Neural cell (in vitro differentiated cells): ENCODE data around the gene GPR78. TPM values are rescaled to one million over a fixed set of nuclear protein-coding genes. Genes with fewer than 3 reads are reported as not detected.

Experiments
- H2AFZ ChIP-seq: fragments of 200-600, 300-800 bp; sonication (generic), shearing (Covaris generic); 2 replicates; pipeline ENCODE4 v1.6.0; 2014; ENCODE audit warnings: low read depth, mild to moderate bottlenecking, antibody characterized with exemption, low read length, moderate library complexity
- H3F3A ChIP-seq: fragments of 200-600 bp; shearing (Covaris generic); 2 replicates; pipeline ENCODE4 v1.6.1; 2016; ENCODE audit warnings: mild to moderate bottlenecking, moderate library complexity, mixed read lengths, antibody characterized with exemption, low read length; ENCODE audit not compliant: insufficient read depth, poor library complexity, severe bottlenecking
- H3K27ac ChIP-seq: fragments of 200-600, 300-800 bp; sonication (generic), shearing (Covaris generic); 2 replicates; pipeline ENCODE4 v1.5.1; 2014; ENCODE audit warnings: mild to moderate bottlenecking, low read length, moderate library complexity
- H3K27me3 ChIP-seq: fragments of 300-800, 200-600 bp; sonication (generic), shearing (Covaris generic); 2 replicates; pipeline ENCODE4 v1.6.0; 2014; ENCODE audit warnings: mild to moderate bottlenecking, low read depth, low read length, moderate library complexity; ENCODE audit not compliant: insufficient read depth
- H3K36me3 ChIP-seq: fragments of 300-800, 200-600 bp; sonication (generic), shearing (Covaris generic); 2 replicates; pipeline ENCODE4 v1.5.1; 2014; ENCODE audit warnings: mild to moderate bottlenecking, antibody characterized with exemption, low read length, moderate library complexity; ENCODE audit not compliant: insufficient read depth
- H3K4me2 ChIP-seq: fragments of 300-800, 200-600 bp; sonication (generic), shearing (Covaris generic); 2 replicates; pipeline ENCODE4 v1.6.0; 2014; ENCODE audit warnings: mild to moderate bottlenecking, low read length
- H3K4me3 ChIP-seq: fragments of 300-800, 200-600 bp; sonication (generic), shearing (Covaris generic); 2 replicates; pipeline ENCODE4 v1.5.1; 2014; ENCODE audit warnings: mild to moderate bottlenecking, low read length, moderate library complexity
- H3K79me2 ChIP-seq: fragments of 200-600 bp; shearing (Covaris generic); replicated peaks from 2 replicates; pipeline ENCODE4 v1.6.0; 2014; ENCODE audit warnings: mild to moderate bottlenecking, low read length, moderate library complexity; ENCODE audit not compliant: insufficient read depth
- H3K9ac ChIP-seq: fragments of 300-800, 200-600 bp; sonication (generic), shearing (Covaris generic); 2 replicates; pipeline ENCODE4 v1.6.1; 2016; ENCODE audit warnings: mild to moderate bottlenecking, low read length, mixed read lengths
- H3K9me2 ChIP-seq: fragments of 200-600 bp; shearing (Covaris generic); 2 replicates; pipeline ENCODE4 v1.6.1; 2016; ENCODE audit warnings: mild to moderate bottlenecking, low read length, mixed read lengths; ENCODE audit not compliant: insufficient read depth
- H3K9me3 ChIP-seq: fragments of 200-600, 300-800 bp; sonication (generic), shearing (Covaris generic); 2 replicates; pipeline ENCODE4 v1.6.1; 2016; ENCODE audit warnings: mild to moderate bottlenecking, mixed run types, low read length, moderate library complexity, mixed read lengths
- H4K20me1 ChIP-seq: fragments of 200-600 bp; shearing (Covaris generic); 2 replicates; pipeline ENCODE4 v1.6.1; 2016; ENCODE audit warnings: mild to moderate bottlenecking, mixed run types; ENCODE audit not compliant: insufficient read depth
- EP300 ChIP-seq: fragments of 450-650 bp; conservative IDR thresholded peaks from 2 replicates; pipeline ENCODE4 v1.6.1; 2014; ENCODE audit warnings: antibody characterized with exemption, mild to moderate bottlenecking, moderate library complexity; ENCODE audit not compliant: poor library complexity, severe bottlenecking
- EZH2 ChIP-seq: fragments of 200-600, 300-800 bp; shearing (Covaris generic), sonication (generic); IDR thresholded peaks from 2 replicates; pipeline ENCODE4 v1.6.1; 2014; ENCODE audit warnings: antibody characterized with exemption, low read length, borderline replicate concordance, mild to moderate bottlenecking; ENCODE audit not compliant: insufficient read depth, poor library complexity, severe bottlenecking
- MXI1 ChIP-seq: fragments of 450-650 bp; conservative IDR thresholded peaks from 2 replicates; pipeline ENCODE4 v1.6.1; 2014; ENCODE audit warnings: antibody characterized with exemption, mild to moderate bottlenecking; ENCODE audit not compliant: poor library complexity, severe bottlenecking
- POLR2AphosphoS5 ChIP-seq: IDR thresholded peaks from 2 replicates; pipeline ENCODE4 v1.6.1; 2012
- RAD21 ChIP-seq: fragments of 450-650 bp; conservative IDR thresholded peaks from 2 replicates; pipeline ENCODE4 v1.6.1; 2014; ENCODE audit warnings: antibody characterized with exemption, mild to moderate bottlenecking, moderate library complexity
- SMC3 ChIP-seq: fragments of 450-650 bp; conservative IDR thresholded peaks from 2 replicates; pipeline ENCODE4 v1.6.1; 2014; ENCODE audit warnings: antibody characterized with exemption, mild to moderate bottlenecking, moderate library complexity; ENCODE audit not compliant: poor library complexity
- TAF1 ChIP-seq: IDR thresholded peaks from 2 replicates; pipeline ENCODE4 v1.6.1; 2012; ENCODE audit warnings: low read depth
- polyA plus RNA-seq: library from polyadenylated mRNA; depleted of rRNA; stranded (reverse); fragments of >200 nt; gene quantifications from 2 replicates; pipeline ENCODE4 v1.2.3, GENCODE V29; 2014
- TF ChIP-seq, protein P1 (sequence below): IDR thresholded peaks from 2 replicates; pipeline ENCODE4 v1.6.1; 2012; ENCODE audit warnings: borderline replicate concordance
- TF ChIP-seq, protein P2 (sequence below): fragments of 450-650 bp; IDR thresholded peaks from 2 replicates; pipeline ENCODE4 v1.5.1; 2014; ENCODE audit warnings: antibody characterized with exemption, mild to moderate bottlenecking, moderate library complexity; ENCODE audit not compliant: poor library complexity, severe bottlenecking

The GPR78 gene
- polyA plus RNA-seq, 1 donor from 2014 or later, result not detected

DNA sequence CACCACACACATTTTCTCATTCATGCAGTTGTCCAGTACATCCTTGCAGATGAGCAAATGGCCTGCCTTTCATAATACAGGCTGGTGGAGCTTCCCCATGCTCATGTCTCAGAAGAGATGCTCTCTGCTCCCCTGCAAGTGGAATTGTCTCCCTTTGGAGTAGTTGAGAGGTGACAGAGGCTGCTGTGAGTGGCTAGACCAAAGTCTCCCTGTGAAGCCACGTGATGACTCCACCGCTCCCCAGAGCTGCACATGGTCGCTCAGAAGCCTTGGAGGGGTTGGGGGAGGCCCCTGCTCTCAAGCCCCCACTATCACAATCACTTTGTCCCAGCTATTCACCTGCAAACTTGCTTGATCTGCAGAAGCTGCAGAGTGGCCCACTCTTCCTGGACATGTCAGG is 1.5 kb upstream of the GPR78 start:
- Histone ChIP-seq H3K27ac (no peak overlapping the region), H3K9me2 (no peaks in the 10 kb centered on the region), H3K79me2 (no peaks in the 10 kb centered on the region), H3K4me3 (no peak overlapping the region), H3K36me3 (no peaks in the 10 kb centered on the region), H3K9ac (no peak overlapping the region), H3K4me2 (no peak overlapping the region), H2AFZ (no peak overlapping the region), H3F3A (no peaks in the 10 kb centered on the region), H3K9me3 (no peaks in the 10 kb centered on the region), H4K20me1 (no peaks in the 10 kb centered on the region), H3K27me3 (peaks cover 50% of the 10 kb centered on the region)
- no peak for TF ChIP-seq MXI1
- TF ChIP-seq RAD21, result no peak
- TF ChIP-seq EP300, result no peak

DNA sequence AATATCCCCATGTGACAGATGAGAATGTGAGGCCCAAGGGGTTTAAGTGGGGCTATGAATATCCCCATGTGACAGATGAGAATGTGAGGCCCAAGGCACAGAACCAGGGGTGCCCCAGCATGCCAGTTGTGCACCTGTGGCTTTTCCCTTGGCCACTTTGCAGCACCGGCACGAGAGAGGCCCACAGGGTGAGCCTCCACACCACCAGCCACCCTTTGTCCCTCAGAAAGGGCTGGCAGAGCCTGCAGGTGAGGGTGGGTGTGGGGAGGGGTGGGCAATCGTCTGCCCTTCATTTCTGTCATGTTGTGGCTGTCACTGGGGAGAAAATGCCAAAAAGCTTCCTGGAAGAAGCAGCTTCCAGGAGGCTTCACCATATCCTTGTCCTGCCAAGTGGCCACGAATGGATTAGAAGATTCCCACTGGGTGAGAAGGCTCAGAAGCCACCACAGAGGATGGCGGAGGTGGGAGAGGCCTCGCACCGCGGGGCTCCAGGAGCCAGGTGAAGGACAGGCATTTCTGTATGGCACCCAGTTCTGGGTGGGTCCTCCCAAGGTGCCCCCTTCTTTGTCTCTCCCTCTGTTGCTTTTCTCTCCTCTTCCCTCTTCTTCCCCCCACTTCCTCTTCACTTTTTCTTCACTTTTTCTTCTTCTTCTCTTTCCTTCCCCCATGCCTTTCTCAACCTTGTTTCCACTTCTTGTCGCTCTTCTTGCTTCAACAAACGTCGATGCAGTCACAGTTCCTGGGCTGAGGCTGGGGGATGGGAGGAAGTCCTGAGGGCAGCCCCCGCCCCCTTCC is 469 bp upstream of the GPR78 start:
- TF ChIP-seq RAD21, result no peak
- no peak for TF ChIP-seq EP300
- TF ChIP-seq, protein P1, sequence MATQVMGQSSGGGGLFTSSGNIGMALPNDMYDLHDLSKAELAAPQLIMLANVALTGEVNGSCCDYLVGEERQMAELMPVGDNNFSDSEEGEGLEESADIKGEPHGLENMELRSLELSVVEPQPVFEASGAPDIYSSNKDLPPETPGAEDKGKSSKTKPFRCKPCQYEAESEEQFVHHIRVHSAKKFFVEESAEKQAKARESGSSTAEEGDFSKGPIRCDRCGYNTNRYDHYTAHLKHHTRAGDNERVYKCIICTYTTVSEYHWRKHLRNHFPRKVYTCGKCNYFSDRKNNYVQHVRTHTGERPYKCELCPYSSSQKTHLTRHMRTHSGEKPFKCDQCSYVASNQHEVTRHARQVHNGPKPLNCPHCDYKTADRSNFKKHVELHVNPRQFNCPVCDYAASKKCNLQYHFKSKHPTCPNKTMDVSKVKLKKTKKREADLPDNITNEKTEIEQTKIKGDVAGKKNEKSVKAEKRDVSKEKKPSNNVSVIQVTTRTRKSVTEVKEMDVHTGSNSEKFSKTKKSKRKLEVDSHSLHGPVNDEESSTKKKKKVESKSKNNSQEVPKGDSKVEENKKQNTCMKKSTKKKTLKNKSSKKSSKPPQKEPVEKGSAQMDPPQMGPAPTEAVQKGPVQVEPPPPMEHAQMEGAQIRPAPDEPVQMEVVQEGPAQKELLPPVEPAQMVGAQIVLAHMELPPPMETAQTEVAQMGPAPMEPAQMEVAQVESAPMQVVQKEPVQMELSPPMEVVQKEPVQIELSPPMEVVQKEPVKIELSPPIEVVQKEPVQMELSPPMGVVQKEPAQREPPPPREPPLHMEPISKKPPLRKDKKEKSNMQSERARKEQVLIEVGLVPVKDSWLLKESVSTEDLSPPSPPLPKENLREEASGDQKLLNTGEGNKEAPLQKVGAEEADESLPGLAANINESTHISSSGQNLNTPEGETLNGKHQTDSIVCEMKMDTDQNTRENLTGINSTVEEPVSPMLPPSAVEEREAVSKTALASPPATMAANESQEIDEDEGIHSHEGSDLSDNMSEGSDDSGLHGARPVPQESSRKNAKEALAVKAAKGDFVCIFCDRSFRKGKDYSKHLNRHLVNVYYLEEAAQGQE, result no peak
- TF ChIP-seq, protein P2, sequence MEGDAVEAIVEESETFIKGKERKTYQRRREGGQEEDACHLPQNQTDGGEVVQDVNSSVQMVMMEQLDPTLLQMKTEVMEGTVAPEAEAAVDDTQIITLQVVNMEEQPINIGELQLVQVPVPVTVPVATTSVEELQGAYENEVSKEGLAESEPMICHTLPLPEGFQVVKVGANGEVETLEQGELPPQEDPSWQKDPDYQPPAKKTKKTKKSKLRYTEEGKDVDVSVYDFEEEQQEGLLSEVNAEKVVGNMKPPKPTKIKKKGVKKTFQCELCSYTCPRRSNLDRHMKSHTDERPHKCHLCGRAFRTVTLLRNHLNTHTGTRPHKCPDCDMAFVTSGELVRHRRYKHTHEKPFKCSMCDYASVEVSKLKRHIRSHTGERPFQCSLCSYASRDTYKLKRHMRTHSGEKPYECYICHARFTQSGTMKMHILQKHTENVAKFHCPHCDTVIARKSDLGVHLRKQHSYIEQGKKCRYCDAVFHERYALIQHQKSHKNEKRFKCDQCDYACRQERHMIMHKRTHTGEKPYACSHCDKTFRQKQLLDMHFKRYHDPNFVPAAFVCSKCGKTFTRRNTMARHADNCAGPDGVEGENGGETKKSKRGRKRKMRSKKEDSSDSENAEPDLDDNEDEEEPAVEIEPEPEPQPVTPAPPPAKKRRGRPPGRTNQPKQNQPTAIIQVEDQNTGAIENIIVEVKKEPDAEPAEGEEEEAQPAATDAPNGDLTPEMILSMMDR, result no peak
- TF ChIP-seq SMC3, result no peak
- no peak for TF ChIP-seq EZH2
- no peak for TF ChIP-seq MXI1
- TF ChIP-seq POLR2AphosphoS5, result no peak
- no peak for TF ChIP-seq TAF1
- Histone ChIP-seq H4K20me1 (no peaks in the 10 kb centered on the region), H3K4me2 (no peak overlapping the region), H3F3A (no peaks in the 10 kb centered on the region), H3K36me3 (no peaks in the 10 kb centered on the region), H3K4me3 (peak overlapping the region; percentile 61), H3K27me3 (peaks cover 54% of the 10 kb centered on the region), H3K79me2 (no peaks in the 10 kb centered on the region), H3K9me2 (no peaks in the 10 kb centered on the region), H2AFZ (no peak overlapping the region), H3K9me3 (no peaks in the 10 kb centered on the region), H3K27ac (no peak overlapping the region), H3K9ac (no peak overlapping the region)
